HK-2 (cell line): ENCODE data around the gene BICC1.

Experiments
- DNase-seq: peaks from one replicate; pipeline ENCODE4 v3.0.0-alpha.2; 2018; ENCODE audit not compliant: unreplicated experiment

BICC1 gene

GRCh38 chr10:58778966-58779365, 266.3 kb downstream of the BICC1 start:
- no peak for DNase-seq

DNA sequence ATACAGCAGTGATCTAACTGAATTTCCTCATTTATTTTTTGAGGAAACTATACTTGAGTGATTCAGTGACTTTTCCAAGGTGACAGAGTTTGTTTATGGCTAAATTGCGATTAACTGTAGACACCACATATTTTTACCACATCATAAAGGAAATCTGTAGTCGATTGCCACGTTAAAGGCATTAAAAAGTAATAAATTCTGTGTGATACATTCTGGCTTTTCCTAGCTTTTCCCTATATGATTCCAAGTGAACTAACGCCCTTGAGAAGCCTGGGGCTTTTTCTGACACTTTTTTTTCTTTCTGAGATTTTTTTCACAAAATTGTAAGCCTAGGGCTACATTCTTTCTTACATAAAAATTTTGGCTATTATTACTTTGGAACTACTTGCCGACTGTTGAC, 266.9 kb downstream of the BICC1 start:
- DNase-seq = no peak

GRCh38 chr10:58780476-58780875, 267.8 kb downstream of the BICC1 start:
- DNase-seq = no peak

DNA sequence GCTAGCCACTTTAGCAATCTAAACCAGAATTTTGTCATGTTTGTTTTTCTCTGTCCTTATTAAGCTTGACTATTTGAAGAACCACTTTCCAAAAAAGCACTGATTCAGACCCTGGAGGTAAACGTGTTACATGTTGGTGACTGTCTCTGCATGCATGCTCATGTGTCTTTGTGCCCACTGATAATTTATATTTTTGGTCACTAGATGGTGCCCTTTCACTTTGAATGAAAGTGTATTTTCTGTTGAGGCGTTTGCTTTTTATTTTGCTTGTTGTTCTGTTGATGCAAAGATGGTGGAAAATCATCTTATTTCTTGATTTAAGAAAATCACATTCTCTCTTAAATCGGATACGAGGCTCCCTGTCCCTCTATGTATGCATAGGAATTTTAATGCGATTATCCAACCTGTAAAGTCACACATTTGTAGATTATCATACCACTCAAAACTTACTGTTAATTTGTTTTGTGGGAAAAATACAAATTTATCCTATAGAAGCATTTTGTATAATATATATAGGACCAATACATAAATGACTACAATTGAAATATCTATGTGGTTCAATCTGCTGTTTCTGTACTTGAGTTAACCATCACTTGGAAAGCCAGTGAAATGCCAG, 269.3 kb downstream of the BICC1 start:
- DNase-seq = no peak

GRCh38 chr10:58782876-58783851, 270.5 kb downstream of the BICC1 start:
- DNase-seq = no peak

DNA sequence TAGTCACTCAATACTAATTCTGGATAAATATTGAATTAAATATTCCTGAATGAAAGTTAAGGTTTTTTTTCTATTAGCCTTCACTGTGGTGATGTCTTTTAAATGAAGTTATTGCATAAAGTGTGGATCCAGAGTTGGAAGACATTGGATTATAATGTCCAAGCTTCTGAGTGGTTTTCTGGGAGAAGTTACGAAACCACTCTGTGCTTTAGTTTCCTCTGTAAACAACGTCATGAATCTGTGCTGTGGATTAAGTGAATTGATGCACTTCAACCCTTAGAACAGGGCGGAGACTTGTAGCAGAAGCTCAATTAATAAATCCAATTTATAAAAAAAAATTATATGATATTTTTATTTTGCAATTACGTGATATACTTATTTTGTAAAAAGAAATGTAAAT, 271.7 kb downstream of the BICC1 start:
- DNase-seq = no peak

GRCh38 chr10:58785354-58785753, 272.7 kb downstream of the BICC1 start:
- DNase-seq = no peak

DNA sequence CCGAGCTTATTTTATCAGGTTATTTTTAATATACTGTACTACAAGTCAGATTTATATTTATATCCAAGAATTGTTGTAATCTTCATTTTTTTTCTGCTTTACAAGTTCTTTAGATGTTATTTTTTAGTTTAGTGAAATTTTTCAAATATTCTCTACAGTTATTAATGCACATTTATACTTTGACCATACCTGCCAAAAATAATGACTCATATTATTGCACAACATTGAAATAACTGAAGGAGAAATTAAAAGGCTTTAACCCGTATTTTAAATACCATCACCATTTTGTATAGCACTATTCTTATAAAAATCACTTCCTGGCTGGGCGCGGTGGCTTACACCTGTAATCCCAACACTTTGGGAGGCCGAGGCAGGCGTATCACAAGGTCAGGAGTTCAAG, 278.5 kb downstream of the BICC1 start:
- no peak for DNase-seq

GRCh38 chr10:58795560-58795959, 282.9 kb downstream of the BICC1 start:
- no peak for DNase-seq

GRCh38 chr10:58796242-58796641, 283.6 kb downstream of the BICC1 start:
- DNase-seq = no peak

GRCh38 chr10:58796824-58797223, 284.2 kb downstream of the BICC1 start:
- no peak for DNase-seq

DNA sequence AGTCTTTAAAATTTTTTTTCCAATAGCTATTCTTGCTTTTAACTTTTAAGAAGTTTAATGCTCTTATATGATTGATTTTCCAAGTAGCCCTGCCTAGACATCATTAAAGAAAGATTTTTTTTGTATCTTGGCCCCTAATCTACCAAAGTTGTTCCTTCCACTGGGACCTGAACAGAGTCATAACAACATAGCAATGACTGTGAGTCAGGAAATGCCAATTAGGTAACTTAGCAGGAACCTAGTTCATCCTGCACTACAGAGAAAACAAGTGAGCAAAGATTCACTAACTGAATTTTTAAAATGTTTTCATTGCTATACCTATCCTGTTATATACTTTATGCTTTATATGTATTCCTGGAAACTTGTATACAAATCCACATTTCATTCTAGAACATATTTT, 284.7 kb downstream of the BICC1 start:
- DNase-seq = no peak

- DNase-seq = no peak
Observed at GRCh38 chr10:58802047-58802446, 289.4 kb downstream of the BICC1 start.

DNA sequence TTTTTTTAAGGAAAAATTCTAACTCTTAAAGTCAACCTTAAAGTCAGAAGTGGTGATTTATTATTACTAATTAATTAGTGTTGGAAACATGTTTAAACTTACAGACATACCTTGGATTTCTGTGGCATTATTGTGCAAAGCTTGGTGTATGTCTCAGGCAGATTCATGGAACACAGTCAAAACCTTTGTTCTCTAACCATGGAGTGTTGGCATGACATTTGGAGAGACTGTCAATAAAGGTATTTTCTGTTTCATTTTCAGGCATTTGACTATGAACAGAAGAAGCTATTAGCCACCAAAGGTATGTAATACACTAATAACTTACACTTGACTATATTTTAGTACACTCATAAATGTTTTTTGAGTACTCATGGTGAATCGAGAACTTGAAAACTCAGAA, 293.7 kb downstream of the BICC1 start:
- no peak for DNase-seq

GRCh38 chr10:58806970-58807628, 294.4 kb downstream of the BICC1 start:
- no peak for DNase-seq

- no peak for DNase-seq
Observed at GRCh38 chr10:58807629-58808022, 295.0 kb downstream of the BICC1 start.

GRCh38 chr10:58810751-58811150, 298.1 kb downstream of the BICC1 start:
- DNase-seq = no peak

GRCh38 chr10:58813573-58813972, 300.9 kb downstream of the BICC1 start:
- peak; percentile 24 for DNase-seq

DNA sequence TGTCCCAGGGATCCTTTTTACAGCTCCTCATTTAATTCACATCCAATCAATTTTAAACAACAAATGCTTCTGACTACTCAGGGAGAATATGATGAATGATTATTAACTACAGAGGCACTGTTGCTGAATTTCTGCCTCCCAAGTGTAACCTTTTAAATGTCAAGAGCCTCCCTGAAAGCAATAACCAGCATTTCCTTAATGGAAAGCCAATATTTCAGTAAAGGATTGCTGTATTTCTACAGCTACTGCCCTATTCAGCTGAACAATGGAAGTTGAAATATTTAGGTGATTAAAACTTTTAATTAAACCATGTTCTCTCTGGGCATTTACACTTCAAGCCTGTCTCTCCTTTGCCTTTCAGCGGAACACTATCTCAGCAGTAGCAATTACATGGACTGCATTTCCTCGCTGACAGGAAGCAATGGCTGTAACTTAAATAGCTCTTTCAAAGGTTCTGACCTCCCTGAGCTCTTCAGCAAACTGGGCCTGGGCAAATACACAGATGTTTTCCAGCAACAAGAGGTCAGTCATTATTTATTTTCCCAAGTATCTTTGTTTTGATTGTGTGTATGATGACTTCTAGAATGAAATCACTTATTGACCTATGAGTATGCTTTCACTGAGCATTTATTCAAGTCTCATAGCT, 304.7 kb downstream of the BICC1 start:
- DNase-seq = no peak

GRCh38 chr10:58818900-58819299, 306.2 kb downstream of the BICC1 start:
- DNase-seq = no peak

DNA sequence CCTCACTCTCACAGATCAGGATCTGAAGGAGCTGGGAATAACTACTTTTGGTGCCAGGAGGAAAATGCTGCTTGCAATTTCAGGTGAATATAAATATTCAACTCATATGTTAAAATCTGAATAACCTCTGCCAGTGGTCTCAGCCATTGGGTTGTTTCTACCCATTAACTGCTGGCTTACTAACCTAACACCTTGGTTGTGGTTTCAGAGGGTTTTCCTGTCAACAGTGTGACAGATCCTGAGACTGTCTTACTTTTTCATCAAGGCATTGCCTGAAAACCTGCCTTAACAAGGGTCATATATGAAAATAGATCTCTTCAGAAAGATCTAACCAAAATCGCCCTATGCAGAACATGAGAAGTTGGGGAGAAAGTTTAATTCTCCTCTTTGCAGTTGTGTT, 307.7 kb downstream of the BICC1 start:
- DNase-seq = no peak
